Astrocyte (in vitro differentiated cells and primary cell): ENCODE data around the gene PLCL1. TPM values are rescaled to one million over a fixed set of nuclear protein-coding genes. Genes with fewer than 3 reads are reported as not detected.

ENCODE experiments used
- DNase-seq: peaks from one replicate; pipeline ENCODE4 v3.0.0-alpha.2; 2010; ENCODE audit warnings: low read depth
- FAIRE-seq: peaks from 2 replicates; lab custom pipeline; 2011; peaks lifted over from hg19 to GRCh38; lab: Jason Lieb, UNC
- H2AFZ ChIP-seq: 2 replicates; pipeline ENCODE4 v1.6.0; 2012; ENCODE audit warnings: low read depth, low read length, inconsistent platforms
- H3K27ac ChIP-seq: 2 replicates; pipeline ENCODE4 v1.5.1; 2011; ENCODE audit warnings: low read depth, low read length, inconsistent platforms
- H3K27me3 ChIP-seq: 2 replicates; pipeline ENCODE4 v1.6.0; 2011; ENCODE audit warnings: low read length, inconsistent platforms; ENCODE audit not compliant: insufficient read depth
- H3K36me3 ChIP-seq: 2 replicates; pipeline ENCODE4 v1.5.1; 2011; ENCODE audit warnings: low read length, inconsistent platforms; ENCODE audit not compliant: insufficient read depth
- H3K4me1 ChIP-seq: 2 replicates; pipeline ENCODE4 v1.5.1; 2011; ENCODE audit warnings: low read length, inconsistent platforms; ENCODE audit not compliant: insufficient read depth
- H3K4me2 ChIP-seq: 2 replicates; pipeline ENCODE4 v1.6.0; 2012; ENCODE audit warnings: low read length, inconsistent platforms
- H3K4me3 ChIP-seq: 2 replicates; pipeline ENCODE4 v1.5.1; 2011; ENCODE audit warnings: low read depth, mild to moderate bottlenecking, low read length, inconsistent platforms; ENCODE audit not compliant: insufficient read depth
- H3K79me2 ChIP-seq: 2 replicates; pipeline ENCODE4 v1.6.0; 2012; ENCODE audit warnings: mild to moderate bottlenecking, low read length, inconsistent platforms; ENCODE audit not compliant: insufficient read depth
- H3K9ac ChIP-seq: 2 replicates; pipeline ENCODE4 v1.6.0; 2012; ENCODE audit warnings: mild to moderate bottlenecking, low read length, inconsistent platforms
- H3K9me3 ChIP-seq: 2 replicates; pipeline ENCODE4 v1.5.1; 2012; ENCODE audit warnings: low read depth, mild to moderate bottlenecking, low read length, inconsistent platforms; ENCODE audit not compliant: insufficient read depth
- H4K20me1 ChIP-seq: 2 replicates; pipeline ENCODE4 v1.6.0; 2012; ENCODE audit warnings: low read length, inconsistent platforms; ENCODE audit not compliant: insufficient read depth
- H3K27ac Mint-ChIP-seq: one replicate; pipeline ENCODE4 v1.8.0; 2021; ENCODE audit warnings: mild to moderate bottlenecking, mixed read lengths; ENCODE audit not compliant: unreplicated experiment
- H3K27me3 Mint-ChIP-seq: one replicate; pipeline ENCODE4 v1.8.0; 2021; ENCODE audit warnings: low read depth, mixed read lengths; ENCODE audit not compliant: unreplicated experiment
- H3K36me3 Mint-ChIP-seq: one replicate; pipeline ENCODE4 v1.8.0; 2021; ENCODE audit warnings: low read depth, mixed read lengths; ENCODE audit not compliant: unreplicated experiment
- H3K4me1 Mint-ChIP-seq: one replicate; pipeline ENCODE4 v1.8.0; 2021; ENCODE audit warnings: low read depth, mixed read lengths; ENCODE audit not compliant: unreplicated experiment
- H3K4me3 Mint-ChIP-seq: one replicate; pipeline ENCODE4 v1.8.0; 2021; ENCODE audit warnings: mild to moderate bottlenecking, moderate library complexity, mixed read lengths; ENCODE audit not compliant: unreplicated experiment
- H3K9me3 Mint-ChIP-seq: one replicate; pipeline ENCODE4 v1.8.0; 2021; ENCODE audit warnings: mild to moderate bottlenecking, mixed read lengths; ENCODE audit not compliant: unreplicated experiment
- CTCF ChIP-seq: IDR thresholded peaks from 2 replicates; pipeline ENCODE4 v1.5.1; 2011; ENCODE audit warnings: low read depth, mild to moderate bottlenecking, inconsistent platforms, low read length, moderate library complexity; ENCODE audit not compliant: insufficient read depth
- EZH2 ChIP-seq: IDR thresholded peaks from 2 replicates; pipeline ENCODE4 v1.6.1; 2012; ENCODE audit warnings: mild to moderate bottlenecking, low read length, inconsistent platforms; ENCODE audit not compliant: insufficient read depth
- total RNA-seq: library from RNA; stranded (reverse); gene quantifications from 2 replicates; pipeline ENCODE4 v1.2.1, GENCODE V29; 2021

Gene PLCL1
- total RNA-seq, 1 donor from 2014 or later = 0.84 TPM

- Mint-ChIP-seq H3K9me3 (no peaks in the 10 kb centered on the region), H3K4me1 (peaks cover 3% of the 10 kb centered on the region), H3K27me3 (no peaks in the 10 kb centered on the region), H3K36me3 (peaks cover 2% of the 10 kb centered on the region), H3K27ac (no peak overlapping the region), H3K4me3 (no peak overlapping the region)
- H3K4me3 ChIP-seq = no peak overlapping the region
- no peaks in the 10 kb centered on the region for H3K4me1 ChIP-seq
- no peak overlapping the region for H3K4me2 ChIP-seq
- H4K20me1 ChIP-seq = no peaks in the 10 kb centered on the region
- H3K27ac ChIP-seq = no peak overlapping the region
- no peak for DNase-seq
- H3K27me3 ChIP-seq = no peaks in the 10 kb centered on the region
- TF ChIP-seq EZH2 (no peak), CTCF (no peak)
- no peaks in the 10 kb centered on the region for H3K36me3 ChIP-seq
- no peak overlapping the region for H2AFZ ChIP-seq
- no peaks in the 10 kb centered on the region for H3K9me3 ChIP-seq
- FAIRE-seq = no peak
- no peak overlapping the region for H3K9ac ChIP-seq
- H3K79me2 ChIP-seq = no peaks in the 10 kb centered on the region
These were observed 90.4 kb downstream of the PLCL1 start for GRCh38 chr2:197894751-197895274.

DNA sequence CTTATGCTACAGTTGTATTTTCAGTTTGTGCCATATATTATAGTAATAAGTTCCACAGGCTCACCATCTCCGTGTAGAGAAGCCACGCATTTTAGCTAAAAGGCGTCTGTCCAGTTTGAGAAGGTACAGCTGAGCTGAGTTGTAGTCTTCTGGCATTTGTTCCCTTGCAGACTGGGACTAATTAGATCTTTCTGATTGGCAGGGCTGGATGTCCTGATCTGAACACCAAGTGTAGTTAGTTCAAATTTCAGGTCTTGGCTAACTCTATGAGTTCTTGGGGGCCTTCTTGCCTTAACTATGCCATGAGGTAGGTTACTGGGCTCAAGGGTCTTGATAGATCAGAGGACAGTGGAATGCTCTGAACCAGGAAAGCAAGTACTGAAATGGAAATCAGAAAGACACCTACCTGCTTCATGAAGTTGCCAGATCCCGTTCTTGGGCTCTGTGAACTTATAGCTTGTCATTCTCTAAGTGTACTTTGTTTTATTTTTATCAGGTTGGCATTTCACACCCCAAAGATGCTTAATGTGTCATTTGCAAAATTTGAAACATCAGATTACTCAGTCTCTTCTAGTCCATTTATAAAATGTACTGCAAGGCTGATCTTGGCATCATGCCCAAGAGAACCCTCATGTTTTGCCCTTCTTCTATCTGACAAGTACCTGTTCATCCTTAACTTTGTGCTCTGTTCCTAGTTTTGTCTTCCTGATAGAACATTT is 93.7 kb downstream of the PLCL1 start:
- Histone ChIP-seq H3K4me2 (no peak overlapping the region), H3K27ac (no peak overlapping the region), H3K27me3 (peaks cover 2% of the 10 kb centered on the region), H2AFZ (no peak overlapping the region), H4K20me1 (no peaks in the 10 kb centered on the region), H3K9me3 (no peaks in the 10 kb centered on the region), H3K79me2 (no peaks in the 10 kb centered on the region), H3K4me1 (no peaks in the 10 kb centered on the region), H3K36me3 (no peaks in the 10 kb centered on the region), H3K4me3 (no peak overlapping the region), H3K9ac (no peak overlapping the region)
- DNase-seq (no peak), FAIRE-seq (no peak)
- Mint-ChIP-seq H3K27me3 (peaks cover 2% of the 10 kb centered on the region), H3K27ac (no peak overlapping the region), H3K4me3 (no peak overlapping the region), H3K9me3 (peaks cover 2% of the 10 kb centered on the region), H3K4me1 (peaks cover 2% of the 10 kb centered on the region), H3K36me3 (peaks cover 2% of the 10 kb centered on the region)
- TF ChIP-seq CTCF (no peak), EZH2 (no peak)

DNA sequence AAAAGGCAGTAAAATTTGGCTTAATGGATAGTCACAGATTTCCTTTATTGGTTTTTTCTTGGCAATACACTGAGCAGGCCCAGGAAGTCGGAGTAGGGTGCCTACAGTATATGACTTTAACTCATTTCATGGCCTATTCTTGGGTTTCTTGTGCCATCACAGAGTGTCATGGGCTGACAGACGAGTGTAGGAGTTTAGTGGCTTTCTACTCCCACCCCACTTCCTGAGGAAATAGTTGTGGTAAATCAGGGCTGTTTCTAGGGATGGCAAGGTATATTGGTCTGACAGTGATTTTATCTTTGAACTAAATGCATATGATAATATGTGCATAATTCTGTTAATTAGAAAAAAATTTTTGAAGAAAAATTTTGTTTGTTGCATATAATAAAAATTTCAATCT is 100.1 kb downstream of the PLCL1 start:
- Mint-ChIP-seq H3K4me3 (no peak overlapping the region), H3K27me3 (peaks cover 2% of the 10 kb centered on the region), H3K36me3 (no peaks in the 10 kb centered on the region), H3K9me3 (peaks cover 8% of the 10 kb centered on the region), H3K27ac (peak overlapping the region; percentile 78), H3K4me1 (peaks cover 17% of the 10 kb centered on the region)
- no peaks in the 10 kb centered on the region for H3K36me3 ChIP-seq
- no peak overlapping the region for H3K4me2 ChIP-seq
- TF ChIP-seq EZH2 (no peak), CTCF (no peak)
- no peak for DNase-seq
- H3K27ac ChIP-seq = no peak overlapping the region
- no peak overlapping the region for H3K9ac ChIP-seq
- no peak for FAIRE-seq
- no peak overlapping the region for H2AFZ ChIP-seq
- H4K20me1 ChIP-seq = no peaks in the 10 kb centered on the region
- no peaks in the 10 kb centered on the region for H3K9me3 ChIP-seq
- H3K4me3 ChIP-seq = no peak overlapping the region
- peaks cover 3% of the 10 kb centered on the region for H3K4me1 ChIP-seq
- H3K27me3 ChIP-seq = peaks cover 2% of the 10 kb centered on the region
- H3K79me2 ChIP-seq = no peaks in the 10 kb centered on the region
